Inferior parietal cortex (tissue), 1 donor: ENCODE results near the gene DOCK4.

ENCODE experiments used
- DNase-seq: peaks from one replicate; pipeline ENCODE4 v3.0.0-alpha.2; 2016; ENCODE audit errors: extremely low spot score

Gene DOCK4

GRCh38 chr7:111821046-111821445 lies 385.2 kb downstream of the DOCK4 start:
- peak; percentile 38 for DNase-seq

- no peak for DNase-seq
Observed at GRCh38 chr7:111820621-111821020, 385.6 kb downstream of the DOCK4 start.

DNA sequence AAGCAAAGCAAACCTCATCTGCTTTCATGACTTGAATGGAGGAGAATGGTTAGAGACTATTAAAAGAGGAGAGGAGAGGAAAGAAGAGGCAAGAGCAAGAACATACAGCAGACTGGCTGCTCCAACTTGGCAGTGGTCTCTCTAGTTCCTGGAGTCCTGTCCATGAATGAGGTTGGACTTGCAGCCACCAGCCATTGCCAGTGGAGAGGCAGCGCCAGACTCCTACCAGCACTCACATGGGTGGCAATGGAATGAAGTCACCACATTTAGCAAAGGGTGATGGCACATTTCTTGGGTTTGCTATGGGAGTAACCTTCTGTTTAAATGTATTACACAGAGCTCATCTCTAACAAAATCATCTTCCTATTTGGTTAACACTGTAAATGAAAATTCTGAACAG lies 386.1 kb downstream of the DOCK4 start:
- DNase-seq = no peak

- no peak for DNase-seq
Observed at GRCh38 chr7:111815354-111815753, 390.8 kb downstream of the DOCK4 start.

GRCh38 chr7:111813306-111813705 lies 392.9 kb downstream of the DOCK4 start:
- DNase-seq = no peak

- no peak for DNase-seq
Observed at GRCh38 chr7:111806232-111806631, 400.0 kb downstream of the DOCK4 start.

- no peak for DNase-seq
Observed at GRCh38 chr7:111803015-111803758, 403.0 kb downstream of the DOCK4 start.

DNA sequence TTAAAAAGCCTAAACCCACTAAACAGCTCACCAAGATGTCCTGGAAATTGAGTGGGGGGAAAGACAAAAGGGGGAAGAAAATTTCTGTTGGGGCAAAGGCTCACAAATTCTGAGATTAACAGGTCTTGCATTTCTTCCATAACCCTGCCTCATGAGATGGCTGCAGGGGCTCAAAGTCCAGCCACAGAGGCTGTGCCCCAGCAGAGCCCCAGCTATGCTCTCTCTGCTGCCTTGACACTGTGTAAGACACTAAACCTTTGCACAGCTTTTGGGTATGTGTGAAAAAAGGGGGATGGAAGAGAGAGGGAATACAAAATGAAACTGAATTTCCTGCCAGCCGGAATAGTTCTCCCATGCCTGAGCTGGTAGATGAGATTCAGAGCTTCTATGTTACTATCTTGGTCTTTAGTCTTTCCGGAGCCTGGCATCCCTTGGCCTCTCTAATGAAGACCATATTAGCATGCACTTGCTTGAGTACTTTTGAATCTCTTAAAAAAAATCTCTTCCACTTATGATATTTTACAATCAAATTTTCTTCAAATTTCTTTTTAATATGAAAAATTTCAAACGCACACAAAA lies 403.9 kb downstream of the DOCK4 start:
- DNase-seq = no peak

- no peak for DNase-seq
Observed at GRCh38 chr7:111801277-111801676, 404.9 kb downstream of the DOCK4 start.

DNA sequence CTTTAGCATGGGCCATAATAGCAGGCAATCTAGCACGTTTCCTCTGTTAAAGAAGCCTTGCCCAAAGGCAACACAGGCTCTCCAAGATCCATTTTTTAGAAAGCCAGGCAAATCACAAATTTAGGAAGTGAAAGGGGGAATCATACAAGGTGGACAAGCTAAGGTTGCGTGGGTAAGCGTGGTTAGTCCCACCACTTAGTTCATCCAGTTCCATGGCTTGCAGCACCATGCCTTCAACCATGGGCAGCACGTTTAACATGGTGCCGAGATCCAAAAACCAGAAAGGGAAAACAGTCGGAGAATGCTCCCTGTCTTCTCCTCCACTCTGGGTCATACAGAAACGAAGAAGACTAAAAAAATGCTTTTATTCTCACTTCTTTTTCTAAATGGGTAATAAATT lies 409.5 kb downstream of the DOCK4 start:
- DNase-seq = no peak

DNA sequence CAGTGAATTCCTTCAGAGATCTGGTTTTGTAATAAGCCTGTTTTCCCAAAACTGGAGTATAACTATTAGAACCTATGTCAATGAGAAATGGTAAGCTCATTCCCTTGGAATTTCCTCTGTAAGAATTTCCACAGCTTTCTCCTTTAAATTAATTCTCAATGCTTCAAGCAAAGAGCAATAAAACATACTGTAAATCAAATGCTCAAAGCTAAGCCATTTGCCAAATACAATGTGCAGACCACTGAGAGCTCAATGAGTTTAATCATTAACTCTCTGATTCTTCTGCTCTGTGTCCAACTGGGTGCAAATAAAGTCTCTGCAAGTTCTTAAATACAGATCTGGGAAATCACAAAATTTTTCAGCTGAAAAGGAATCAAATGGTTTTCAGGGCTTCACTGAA lies 416.3 kb downstream of the DOCK4 start:
- no peak for DNase-seq

DNA sequence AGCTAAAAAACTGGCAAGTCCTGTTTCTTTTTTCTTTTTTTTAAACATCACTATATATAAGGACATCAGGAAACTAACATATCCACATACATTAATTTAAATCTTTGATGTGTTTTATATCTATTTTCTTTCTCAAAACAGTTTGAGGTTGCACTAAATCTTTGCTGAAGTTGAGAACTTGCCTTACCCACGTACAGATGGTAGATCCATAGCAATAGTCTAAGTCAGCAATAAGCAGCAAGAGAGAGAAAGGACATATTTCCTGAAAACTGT lies 417.2 kb downstream of the DOCK4 start:
- DNase-seq = no peak

GRCh38 chr7:111788286-111789047 lies 417.7 kb downstream of the DOCK4 start:
- no peak for DNase-seq

DNA sequence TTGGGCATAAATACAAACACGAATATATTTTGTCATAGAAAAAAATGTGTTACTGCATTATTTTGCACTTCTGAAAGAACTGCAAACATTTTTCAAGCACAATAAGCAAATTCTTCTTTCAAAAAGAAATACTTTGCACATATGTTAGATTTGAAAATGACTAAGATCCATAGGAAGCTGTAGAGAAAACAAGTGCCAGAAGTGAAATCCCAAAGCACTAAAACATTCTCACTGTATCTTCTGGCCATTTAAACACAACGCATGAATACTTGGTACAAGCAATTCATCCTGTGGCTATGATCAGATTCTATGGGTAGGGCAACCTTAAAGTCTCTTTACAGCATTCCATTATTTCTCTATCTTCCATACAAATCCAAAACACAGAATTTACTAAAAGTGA lies 418.5 kb downstream of the DOCK4 start:
- DNase-seq = no peak

GRCh38 chr7:111787099-111787498 lies 419.1 kb downstream of the DOCK4 start:
- DNase-seq = no peak

GRCh38 chr7:111785076-111785475 lies 421.1 kb downstream of the DOCK4 start:
- DNase-seq = no peak

DNA sequence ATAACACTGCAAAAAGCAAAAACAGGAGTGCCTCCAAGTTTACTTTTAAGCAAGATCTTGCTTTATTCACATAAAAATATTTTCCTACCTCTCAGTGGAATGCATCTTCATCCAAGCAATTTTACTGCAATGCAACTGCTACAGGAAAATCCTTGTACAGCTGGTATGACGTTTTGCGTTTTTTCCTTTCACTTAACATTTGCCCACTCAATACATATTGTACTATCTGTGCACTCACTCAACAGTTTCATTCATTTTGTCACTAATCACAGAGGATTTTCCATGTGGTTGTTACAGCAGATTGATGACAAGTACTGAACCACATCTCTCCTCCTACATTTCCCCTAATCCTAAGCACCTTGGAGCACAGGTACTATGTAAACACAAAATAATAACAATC lies 421.9 kb downstream of the DOCK4 start:
- no peak for DNase-seq

DNA sequence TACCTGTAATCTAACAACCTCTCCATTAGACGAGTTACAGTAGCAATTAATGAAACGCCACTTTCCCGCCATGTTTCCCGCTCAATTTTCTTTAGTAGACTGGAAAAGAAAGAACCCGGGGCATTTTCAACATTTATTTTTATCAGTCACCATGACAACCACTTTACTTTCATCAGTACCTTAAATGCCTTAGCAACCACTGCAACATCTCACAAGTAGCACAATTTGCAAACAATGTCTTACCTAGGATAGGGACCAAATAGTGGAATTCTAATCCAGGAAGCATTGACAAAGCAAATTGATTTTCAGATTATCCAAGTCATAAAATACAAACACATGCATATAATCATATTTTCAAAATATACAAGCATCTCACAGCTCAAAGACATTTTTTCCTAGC lies 422.3 kb downstream of the DOCK4 start:
- no peak for DNase-seq

DNA sequence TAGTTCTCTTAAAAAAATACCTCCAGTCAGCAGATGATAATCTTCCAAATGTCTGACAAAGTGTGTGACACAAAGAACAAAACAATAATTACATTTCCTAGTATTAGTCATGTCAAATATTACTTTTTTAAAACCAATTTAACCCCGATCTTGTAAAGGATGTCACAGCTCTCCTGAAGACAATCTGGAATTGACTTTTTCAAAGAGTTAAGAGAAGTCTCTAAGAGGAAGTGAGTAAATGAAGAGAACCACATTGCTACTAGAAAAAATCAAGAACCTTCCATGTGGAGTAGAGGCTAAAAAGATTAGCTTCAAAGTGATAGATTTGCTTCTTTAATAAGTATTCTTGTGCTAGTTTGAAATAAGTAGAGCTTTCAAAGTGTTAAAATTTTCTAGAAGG lies 425.7 kb downstream of the DOCK4 start:
- no peak for DNase-seq

GRCh38 chr7:111775206-111775605 lies 431.0 kb downstream of the DOCK4 start:
- no peak for DNase-seq

GRCh38 chr7:111772716-111773115 lies 433.5 kb downstream of the DOCK4 start:
- DNase-seq = no peak

- DNase-seq = no peak
Observed at GRCh38 chr7:111771638-111772037, 434.6 kb downstream of the DOCK4 start.

DNA sequence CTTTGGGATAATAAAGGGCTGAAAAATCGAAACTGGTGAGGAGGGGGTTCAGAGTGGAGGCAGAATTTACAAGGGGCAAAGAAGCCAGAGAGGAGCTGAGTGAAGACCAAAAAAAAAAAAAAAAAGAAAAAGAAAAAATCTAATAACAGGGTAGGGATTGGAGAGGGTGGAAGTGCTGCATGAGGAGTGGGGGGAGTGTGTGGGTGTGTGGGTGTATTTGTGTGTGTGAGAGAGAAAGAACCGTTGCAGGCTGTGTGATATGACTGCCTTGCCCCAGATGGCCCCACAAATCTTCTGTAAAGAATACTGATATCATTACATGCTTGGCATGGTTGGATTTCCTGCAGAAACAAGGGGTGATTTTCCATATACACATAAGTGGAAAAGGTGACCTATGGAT lies 436.1 kb downstream of the DOCK4 start:
- DNase-seq = no peak
